Urothelium cell line (cell line): ENCODE results near the gene USH2A.

Source experiments
- DNase-seq: peaks from one replicate; pipeline ENCODE4 v3.0.0; 2011; ENCODE audit warnings: low spot score, mixed read lengths
- FAIRE-seq: peaks from 2 replicates; lab custom pipeline; 2011; peaks lifted over from hg19 to GRCh38; lab: Jason Lieb, UNC

Gene USH2A

GRCh38 chr1:216303690-216304089, 119.6 kb downstream of the USH2A start:
- no peak for FAIRE-seq
- DNase-seq: no peak

GRCh38 chr1:216293683-216294082, 129.6 kb downstream of the USH2A start:
- FAIRE-seq (no peak), DNase-seq (no peak)

GRCh38 chr1:216290074-216290473, 133.2 kb downstream of the USH2A start:
- DNase-seq: no peak
- no peak for FAIRE-seq

GRCh38 chr1:216285052-216285451, 138.2 kb downstream of the USH2A start:
- DNase-seq (no peak), FAIRE-seq (no peak)

- FAIRE-seq: no peak
- no peak for DNase-seq
Measured at GRCh38 chr1:216281757-216282156, 141.5 kb downstream of the USH2A start.

GRCh38 chr1:216270086-216270773, 153.0 kb downstream of the USH2A start:
- no peak for FAIRE-seq
- DNase-seq: no peak

- no peak for DNase-seq
- no peak for FAIRE-seq
Measured at GRCh38 chr1:216261631-216262030, 161.6 kb downstream of the USH2A start.

GRCh38 chr1:216258856-216259255, 164.4 kb downstream of the USH2A start:
- DNase-seq: no peak
- no peak for FAIRE-seq

GRCh38 chr1:216258386-216258785, 164.9 kb downstream of the USH2A start:
- no peak for DNase-seq
- no peak for FAIRE-seq

- FAIRE-seq (no peak), DNase-seq (no peak)
Measured at GRCh38 chr1:216250861-216251260, 172.4 kb downstream of the USH2A start.

GRCh38 chr1:216248628-216249027, 174.6 kb downstream of the USH2A start:
- no peak for DNase-seq
- no peak for FAIRE-seq

- no peak for DNase-seq
- FAIRE-seq: no peak
Measured at GRCh38 chr1:216247937-216248336, 175.3 kb downstream of the USH2A start.

GRCh38 chr1:216246577-216247203, 176.6 kb downstream of the USH2A start:
- DNase-seq (no peak), FAIRE-seq (no peak)

- no peak for FAIRE-seq
- DNase-seq: no peak
Measured at GRCh38 chr1:216238844-216239243, 184.4 kb downstream of the USH2A start.

GRCh38 chr1:216237927-216238542, 185.2 kb downstream of the USH2A start:
- no peak for FAIRE-seq

GRCh38 chr1:216224233-216224632, 199.0 kb downstream of the USH2A start:
- DNase-seq: no peak
- FAIRE-seq: no peak

More at GRCh38 chr1:216237927-216238542, 185.2 kb downstream of the USH2A start:
- DNase-seq: no peak

GRCh38 chr1:216223486-216223885, 199.8 kb downstream of the USH2A start:
- no peak for FAIRE-seq
- no peak for DNase-seq

GRCh38 chr1:216222288-216222687, 201.0 kb downstream of the USH2A start:
- no peak for DNase-seq
- no peak for FAIRE-seq

GRCh38 chr1:216221260-216221700, 202.0 kb downstream of the USH2A start:
- no peak for FAIRE-seq
- DNase-seq: peak; percentile 52

- FAIRE-seq (no peak), DNase-seq (no peak)
Measured at GRCh38 chr1:216216305-216216704, 206.9 kb downstream of the USH2A start.

- DNase-seq (no peak), FAIRE-seq (no peak)
Measured at GRCh38 chr1:216215169-216215568, 208.1 kb downstream of the USH2A start.

GRCh38 chr1:216212826-216213225, 210.4 kb downstream of the USH2A start:
- FAIRE-seq: no peak
- DNase-seq: no peak
